GM18520 (cell line): ENCODE results near the gene TAGLN3.

Experiments used
- ATAC-seq: cut with Tn5 transposase; IDR thresholded peaks from one replicate; pipeline ENCODE4 v1.9.1; 2021; ENCODE audit not compliant: unreplicated experiment

TAGLN3 gene

GRCh38 chr3:111998636-111999483, at the start of gene TAGLN3:
Gene TAGLN3 (plus strand): TSS chr3:111998922. CDS start chr3:111999423, 501 bp downstream.
- no peak for ATAC-seq

- no peak for ATAC-seq
Observed at GRCh38 chr3:111949712-111950111, 49.0 kb upstream of the TAGLN3 start.

- no peak for ATAC-seq
Observed at GRCh38 chr3:111951032-111951431, 47.7 kb upstream of the TAGLN3 start.

GRCh38 chr3:111952086-111952485, 46.6 kb upstream of the TAGLN3 start:
- ATAC-seq = no peak

GRCh38 chr3:111952866-111953450, 45.8 kb upstream of the TAGLN3 start:
- no peak for ATAC-seq

GRCh38 chr3:111954228-111954990, 44.3 kb upstream of the TAGLN3 start:
- no peak for ATAC-seq

- no peak for ATAC-seq
Observed at GRCh38 chr3:111955876-111956275, 42.8 kb upstream of the TAGLN3 start.

GRCh38 chr3:111956449-111956848, 42.3 kb upstream of the TAGLN3 start:
- no peak for ATAC-seq

GRCh38 chr3:111956995-111957734, 41.6 kb upstream of the TAGLN3 start:
- ATAC-seq = no peak

- ATAC-seq = no peak
Observed at GRCh38 chr3:111961461-111962164, 37.1 kb upstream of the TAGLN3 start.

- ATAC-seq = no peak
Observed at GRCh38 chr3:111963424-111963823, 35.3 kb upstream of the TAGLN3 start.

- no peak for ATAC-seq
Observed at GRCh38 chr3:111965484-111965883, 33.2 kb upstream of the TAGLN3 start.

GRCh38 chr3:111967068-111967467, 31.7 kb upstream of the TAGLN3 start:
- no peak for ATAC-seq

- peak; percentile 83 for ATAC-seq
Observed at GRCh38 chr3:111967651-111968274, 31.0 kb upstream of the TAGLN3 start.

- ATAC-seq = no peak
Observed at GRCh38 chr3:111968319-111969054, 30.2 kb upstream of the TAGLN3 start.

- ATAC-seq = no peak
Observed at GRCh38 chr3:111970376-111970775, 28.3 kb upstream of the TAGLN3 start.

GRCh38 chr3:111971533-111972130, 27.1 kb upstream of the TAGLN3 start:
- ATAC-seq = no peak

GRCh38 chr3:111972891-111973290, 25.8 kb upstream of the TAGLN3 start:
- no peak for ATAC-seq

- no peak for ATAC-seq
Observed at GRCh38 chr3:111975131-111975530, 23.6 kb upstream of the TAGLN3 start.
